ENCODE data around the gene PID1.

The PID1 gene

DNA sequence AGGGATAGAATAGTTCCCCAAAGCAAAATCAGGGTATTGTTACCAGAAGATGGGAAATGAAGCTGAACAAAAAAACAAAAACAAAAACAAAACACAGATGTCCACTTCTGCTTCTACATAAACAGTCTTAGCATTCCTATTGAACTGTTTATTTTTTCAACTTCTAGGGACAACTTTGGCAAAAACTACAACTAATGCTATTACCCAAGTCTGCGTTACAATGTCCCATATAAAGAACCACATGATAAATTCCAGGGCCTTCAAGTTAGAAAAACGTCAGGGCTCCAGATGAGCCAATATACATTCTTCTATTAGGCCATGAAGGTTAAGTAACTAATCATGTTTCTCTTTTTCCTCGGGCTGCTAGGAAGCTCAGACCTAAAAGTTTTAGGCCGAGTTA is 16.9 kb downstream of the PID1 start:
- no peak overlapping the region for H3K4me3 ChIP-seq (ENCODE audit: control insufficient read depth, low read depth, low read length)
- TF ChIP-seq, protein P1, sequence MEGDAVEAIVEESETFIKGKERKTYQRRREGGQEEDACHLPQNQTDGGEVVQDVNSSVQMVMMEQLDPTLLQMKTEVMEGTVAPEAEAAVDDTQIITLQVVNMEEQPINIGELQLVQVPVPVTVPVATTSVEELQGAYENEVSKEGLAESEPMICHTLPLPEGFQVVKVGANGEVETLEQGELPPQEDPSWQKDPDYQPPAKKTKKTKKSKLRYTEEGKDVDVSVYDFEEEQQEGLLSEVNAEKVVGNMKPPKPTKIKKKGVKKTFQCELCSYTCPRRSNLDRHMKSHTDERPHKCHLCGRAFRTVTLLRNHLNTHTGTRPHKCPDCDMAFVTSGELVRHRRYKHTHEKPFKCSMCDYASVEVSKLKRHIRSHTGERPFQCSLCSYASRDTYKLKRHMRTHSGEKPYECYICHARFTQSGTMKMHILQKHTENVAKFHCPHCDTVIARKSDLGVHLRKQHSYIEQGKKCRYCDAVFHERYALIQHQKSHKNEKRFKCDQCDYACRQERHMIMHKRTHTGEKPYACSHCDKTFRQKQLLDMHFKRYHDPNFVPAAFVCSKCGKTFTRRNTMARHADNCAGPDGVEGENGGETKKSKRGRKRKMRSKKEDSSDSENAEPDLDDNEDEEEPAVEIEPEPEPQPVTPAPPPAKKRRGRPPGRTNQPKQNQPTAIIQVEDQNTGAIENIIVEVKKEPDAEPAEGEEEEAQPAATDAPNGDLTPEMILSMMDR (conservative IDR thresholded peaks at IDR 0.05; ENCODE audit: control insufficient read depth, insufficient read depth, low read depth, low read length) = no peak
- no peak for DNase-seq (ENCODE audit: low read depth)

DNA sequence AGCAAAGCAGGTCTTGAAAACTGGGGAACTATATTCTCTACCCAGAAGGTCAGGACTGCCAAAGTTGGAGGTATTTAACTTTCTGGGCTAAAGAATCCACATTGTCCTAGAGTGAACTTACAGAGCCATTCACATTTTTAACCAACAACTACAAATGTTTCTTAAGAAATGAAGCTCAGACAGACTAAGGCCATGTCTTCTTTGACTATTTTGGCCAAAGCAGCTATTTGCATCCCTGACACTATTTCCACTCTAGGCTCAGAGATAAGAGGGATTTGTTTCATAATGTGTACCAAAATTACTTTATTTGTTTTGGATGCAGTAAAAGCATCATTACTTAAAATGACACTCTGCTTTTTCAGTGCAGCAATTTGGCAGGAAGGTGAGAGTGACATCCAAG is 18.1 kb downstream of the PID1 start:
- TF ChIP-seq, protein P1 (conservative IDR thresholded peaks at IDR 0.05; ENCODE audit: control insufficient read depth, insufficient read depth, low read depth, low read length) = no peak
- no peak for DNase-seq (ENCODE audit: low read depth)
- H3K4me3 ChIP-seq (ENCODE audit: control insufficient read depth, low read depth, low read length) = no peak overlapping the region

DNA sequence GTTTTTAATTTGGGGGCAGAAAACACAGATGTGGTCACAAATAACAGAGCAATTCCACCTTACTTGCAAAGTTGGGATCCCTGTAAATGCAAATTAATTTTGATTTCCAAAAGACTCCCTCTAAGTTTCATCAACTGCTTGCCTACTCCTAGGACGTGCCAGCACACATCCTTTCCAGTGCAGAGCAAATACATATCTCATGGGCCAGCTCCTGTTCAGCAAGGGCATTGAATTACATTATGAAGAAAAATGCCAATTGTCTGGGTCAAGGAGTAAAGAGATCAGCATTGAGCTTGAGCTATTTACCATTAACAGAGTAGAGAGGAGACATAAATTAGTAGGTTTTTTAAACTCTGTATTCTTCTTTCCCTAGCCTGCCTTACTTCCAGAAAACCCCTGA is 18.8 kb downstream of the PID1 start:
- DNase-seq (ENCODE audit: low read depth) = no peak
- no peak overlapping the region for H3K4me3 ChIP-seq (ENCODE audit: control insufficient read depth, low read depth, low read length)
- TF ChIP-seq, protein P1 (conservative IDR thresholded peaks at IDR 0.05; ENCODE audit: control insufficient read depth, insufficient read depth, low read depth, low read length) = no peak

DNA sequence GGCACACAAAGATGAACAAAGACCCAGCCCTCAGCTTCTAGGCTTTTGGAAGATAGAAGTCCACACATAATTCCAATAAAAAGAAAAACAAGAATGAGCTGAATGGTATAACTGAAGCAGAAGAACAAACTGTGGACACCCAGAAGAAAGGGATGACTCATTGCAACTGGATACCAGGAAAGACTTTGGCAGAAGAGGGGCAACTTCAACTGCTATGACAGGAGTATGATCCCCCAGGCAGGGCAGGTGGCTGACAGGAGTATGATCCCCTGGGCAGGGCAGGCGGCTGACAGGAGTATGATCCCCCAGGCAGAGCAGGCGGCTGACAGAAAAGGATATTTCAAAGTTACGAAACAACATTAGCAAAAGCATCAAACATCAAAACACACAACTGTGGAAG is 21.6 kb downstream of the PID1 start:
- TF ChIP-seq, protein P1 (conservative IDR thresholded peaks at IDR 0.05; ENCODE audit: control insufficient read depth, insufficient read depth, low read depth, low read length) = no peak
- DNase-seq (ENCODE audit: low read depth) = no peak
- no peak overlapping the region for H3K4me3 ChIP-seq (ENCODE audit: control insufficient read depth, low read depth, low read length)

DNA sequence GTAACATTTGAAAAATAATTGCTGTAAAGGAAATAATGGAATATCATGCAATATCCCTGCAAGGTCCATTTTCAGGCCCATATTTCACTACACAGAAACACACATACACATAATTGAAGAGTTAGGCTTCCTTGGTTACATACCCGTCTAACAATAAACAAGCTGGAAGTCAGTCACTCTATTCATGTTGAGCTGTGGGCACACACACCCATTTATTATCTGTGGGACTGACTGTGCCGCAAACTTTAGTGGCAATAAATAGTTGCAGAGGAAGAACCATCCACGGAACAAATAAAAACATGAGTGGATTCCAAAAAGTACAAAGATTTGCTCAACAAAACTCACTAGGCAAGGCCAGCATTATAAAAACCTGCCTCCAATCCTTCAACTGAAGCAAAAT is 24.8 kb downstream of the PID1 start:
- TF ChIP-seq, protein P1 (conservative IDR thresholded peaks at IDR 0.05; ENCODE audit: control insufficient read depth, insufficient read depth, low read depth, low read length) = no peak
- no peak overlapping the region for H3K4me3 ChIP-seq (ENCODE audit: control insufficient read depth, low read depth, low read length)
- no peak for DNase-seq (ENCODE audit: low read depth)

DNA sequence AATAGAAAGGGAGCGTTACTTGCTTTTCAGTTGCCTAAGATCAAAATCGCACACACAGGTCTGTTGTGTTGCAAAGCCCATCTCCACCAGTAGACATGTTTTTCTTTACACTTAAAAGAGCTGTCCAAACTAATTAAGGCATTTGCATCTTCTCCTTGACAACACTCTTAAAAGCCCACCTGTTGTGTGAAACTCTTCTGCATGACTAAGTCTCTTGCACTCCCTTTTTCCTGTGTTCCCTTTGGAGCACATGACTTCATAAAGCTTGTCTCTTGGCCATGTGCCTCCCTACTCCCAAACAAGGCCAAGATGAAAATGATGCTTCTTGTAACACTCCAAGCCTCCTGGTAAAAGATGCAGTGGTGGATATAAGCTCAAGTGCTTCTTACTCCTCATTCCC is 26.1 kb downstream of the PID1 start:
- TF ChIP-seq, protein P1 (conservative IDR thresholded peaks at IDR 0.05; ENCODE audit: control insufficient read depth, insufficient read depth, low read depth, low read length) = no peak
- no peak overlapping the region for H3K4me3 ChIP-seq (ENCODE audit: control insufficient read depth, low read depth, low read length)
- peak; percentile 30 for DNase-seq (ENCODE audit: low read depth)

DNA sequence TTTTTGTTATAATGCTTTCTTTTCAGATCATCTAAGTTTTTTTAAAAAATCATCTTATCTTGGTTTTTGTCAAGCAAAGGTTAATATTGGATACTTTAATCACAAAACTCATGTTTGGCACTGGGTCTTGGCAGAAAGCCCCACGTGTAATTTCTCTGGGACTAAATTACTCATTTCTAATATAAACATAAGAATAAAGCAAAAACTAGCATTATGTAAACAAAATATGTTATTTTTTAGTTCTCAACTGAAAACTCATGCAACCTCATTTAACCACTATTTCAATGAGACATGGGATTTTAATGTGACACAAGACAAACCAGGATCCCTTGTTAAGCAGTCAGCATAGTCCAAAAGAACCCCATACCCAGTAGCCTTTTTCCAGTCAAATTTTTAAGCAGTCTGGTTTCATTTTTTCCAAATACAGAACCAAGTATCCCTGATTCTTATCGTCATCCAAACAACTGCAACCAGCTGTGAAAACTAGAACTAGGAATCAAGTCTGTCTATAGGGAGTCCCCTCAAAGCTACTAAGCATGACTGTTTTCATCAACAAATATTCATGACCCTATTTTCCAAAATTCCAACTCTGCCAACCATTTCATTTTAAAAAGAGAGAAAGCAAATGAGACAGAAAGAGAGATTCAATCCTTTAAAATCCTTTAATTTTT is 27.1 kb downstream of the PID1 start:
- no peak overlapping the region for H3K4me3 ChIP-seq (ENCODE audit: control insufficient read depth, low read depth, low read length)
- TF ChIP-seq, protein P1 (conservative IDR thresholded peaks at IDR 0.05; ENCODE audit: control insufficient read depth, insufficient read depth, low read depth, low read length) = no peak
- DNase-seq (ENCODE audit: low read depth) = peak; percentile 61
